HepG2 (cell line): ENCODE measurements around the gene CCR3.

Experiments used
- HNRNPLL ChIP-seq: fragments of 200-400 bp; formaldehyde crosslinking; IDR thresholded peaks from 2 replicates; pipeline ENCODE4 v1.6.1; 2017; ENCODE audit warnings: mild to moderate bottlenecking, low read depth, low read length; ENCODE audit not compliant: poor library complexity, severe bottlenecking
- HOXA9 ChIP-seq: sonication (generic); formaldehyde crosslinking; IDR thresholded peaks from 2 replicates; pipeline ENCODE4 v1.8.1; 2022; ENCODE audit warnings: missing genetic modification reagents, mild to moderate bottlenecking, moderate library complexity, borderline replicate concordance
- NRL ChIP-seq: sonication (generic); formaldehyde crosslinking; IDR thresholded peaks from 2 replicates; pipeline ENCODE4 v1.5.0; 2020; ENCODE audit warnings: missing genetic modification reagents, mild to moderate bottlenecking, moderate library complexity, borderline replicate concordance
- SIN3A ChIP-seq: IDR thresholded peaks from 2 replicates; pipeline ENCODE4 v1.6.1; 2011; ENCODE audit warnings: low read depth, mild to moderate bottlenecking, control low read depth, low read length, borderline replicate concordance
- TF ChIP-seq, protein P1 (sequence below): sonication (generic); formaldehyde crosslinking; IDR thresholded peaks from 2 replicates; pipeline ENCODE4 v1.5.1; 2020; ENCODE audit warnings: missing genetic modification reagents, mild to moderate bottlenecking, borderline replicate concordance

DNA sequence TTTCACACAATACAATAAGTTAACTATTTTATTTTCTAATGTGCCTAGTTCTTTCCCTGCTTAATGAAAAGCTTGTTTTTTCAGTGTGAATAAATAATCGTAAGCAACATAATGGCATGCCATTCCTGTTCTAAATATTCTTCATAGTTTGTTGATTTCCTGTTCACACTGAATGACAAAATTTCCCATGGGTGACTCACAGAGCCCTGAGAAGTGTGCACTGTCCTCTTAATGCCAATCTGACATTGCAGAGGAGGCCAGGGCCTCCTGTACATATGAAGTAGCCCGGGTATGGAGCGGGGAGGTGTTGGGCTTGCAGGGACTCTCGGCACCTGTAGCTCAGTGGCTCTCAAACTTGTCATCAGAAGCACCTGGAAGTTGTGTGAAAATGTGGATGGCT, 24.3 kb downstream of the CCR3 start:
- no peak for TF ChIP-seq HOXA9
- TF ChIP-seq, protein P1, sequence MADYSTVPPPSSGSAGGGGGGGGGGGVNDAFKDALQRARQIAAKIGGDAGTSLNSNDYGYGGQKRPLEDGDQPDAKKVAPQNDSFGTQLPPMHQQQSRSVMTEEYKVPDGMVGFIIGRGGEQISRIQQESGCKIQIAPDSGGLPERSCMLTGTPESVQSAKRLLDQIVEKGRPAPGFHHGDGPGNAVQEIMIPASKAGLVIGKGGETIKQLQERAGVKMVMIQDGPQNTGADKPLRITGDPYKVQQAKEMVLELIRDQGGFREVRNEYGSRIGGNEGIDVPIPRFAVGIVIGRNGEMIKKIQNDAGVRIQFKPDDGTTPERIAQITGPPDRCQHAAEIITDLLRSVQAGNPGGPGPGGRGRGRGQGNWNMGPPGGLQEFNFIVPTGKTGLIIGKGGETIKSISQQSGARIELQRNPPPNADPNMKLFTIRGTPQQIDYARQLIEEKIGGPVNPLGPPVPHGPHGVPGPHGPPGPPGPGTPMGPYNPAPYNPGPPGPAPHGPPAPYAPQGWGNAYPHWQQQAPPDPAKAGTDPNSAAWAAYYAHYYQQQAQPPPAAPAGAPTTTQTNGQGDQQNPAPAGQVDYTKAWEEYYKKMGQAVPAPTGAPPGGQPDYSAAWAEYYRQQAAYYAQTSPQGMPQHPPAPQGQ, result no peak
- TF ChIP-seq SIN3A, result no peak
- TF ChIP-seq NRL, result no peak
- no peak for TF ChIP-seq HNRNPLL
